ENCODE results near the gene KIAA0513. TPM values are rescaled to one million over a fixed set of nuclear protein-coding genes. Genes with fewer than 3 reads are reported as not detected.

Gene KIAA0513
- total and polyA plus RNA-seq, 2 of the 13 experiments (the other 11 are each of a cell fraction or from before 2014, with no cell fraction given), result 1.8 TPM

DNA sequence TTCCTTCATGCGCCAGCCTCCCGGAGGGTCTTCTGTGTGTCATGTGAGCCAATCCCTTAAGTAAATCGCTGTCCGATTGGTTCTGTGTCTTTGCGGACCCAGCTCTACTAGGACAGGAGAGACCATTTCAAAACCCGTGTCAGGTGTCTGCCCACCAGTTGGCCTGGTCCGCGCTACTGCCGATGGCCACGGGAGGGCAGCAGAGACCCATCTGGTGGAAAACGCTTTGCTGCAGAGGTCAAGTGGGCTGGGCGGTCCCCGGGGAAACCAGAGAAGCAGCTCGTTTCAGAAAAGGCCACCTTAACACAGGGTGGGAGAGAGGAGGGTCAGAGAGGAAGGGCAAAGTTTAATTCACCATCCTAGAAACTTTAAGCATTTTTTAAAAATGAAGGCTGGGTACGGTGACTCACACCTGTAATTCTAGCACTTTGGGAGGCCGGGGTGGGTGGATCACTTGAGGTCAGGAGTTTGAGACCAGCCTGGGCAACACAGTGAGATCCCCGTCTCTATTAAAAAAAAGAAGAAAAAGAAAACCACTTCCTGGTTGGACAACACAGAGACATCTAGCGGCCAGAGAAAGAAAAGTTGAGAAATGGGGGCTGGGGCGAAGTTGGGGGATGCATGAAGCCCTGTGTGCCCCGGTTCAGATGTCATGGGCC lies 87.4 kb downstream of the KIAA0513 start (continued):
- TF ChIP-seq, protein P1, sequence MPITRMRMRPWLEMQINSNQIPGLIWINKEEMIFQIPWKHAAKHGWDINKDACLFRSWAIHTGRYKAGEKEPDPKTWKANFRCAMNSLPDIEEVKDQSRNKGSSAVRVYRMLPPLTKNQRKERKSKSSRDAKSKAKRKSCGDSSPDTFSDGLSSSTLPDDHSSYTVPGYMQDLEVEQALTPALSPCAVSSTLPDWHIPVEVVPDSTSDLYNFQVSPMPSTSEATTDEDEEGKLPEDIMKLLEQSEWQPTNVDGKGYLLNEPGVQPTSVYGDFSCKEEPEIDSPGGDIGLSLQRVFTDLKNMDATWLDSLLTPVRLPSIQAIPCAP (CRISPR knock-in tag; IDR thresholded peaks at IDR 0.05; ENCODE audit: low read depth), result peak; percentile 61; the same call in 1 of the 2 replicates
- peak; percentile 37; the same call in 1 of the 2 replicates for TF ChIP-seq SAFB2 (CRISPR knock-in tag; IDR thresholded peaks at IDR 0.05; ENCODE audit: borderline replicate concordance, low read depth)
- TF ChIP-seq, protein P2, sequence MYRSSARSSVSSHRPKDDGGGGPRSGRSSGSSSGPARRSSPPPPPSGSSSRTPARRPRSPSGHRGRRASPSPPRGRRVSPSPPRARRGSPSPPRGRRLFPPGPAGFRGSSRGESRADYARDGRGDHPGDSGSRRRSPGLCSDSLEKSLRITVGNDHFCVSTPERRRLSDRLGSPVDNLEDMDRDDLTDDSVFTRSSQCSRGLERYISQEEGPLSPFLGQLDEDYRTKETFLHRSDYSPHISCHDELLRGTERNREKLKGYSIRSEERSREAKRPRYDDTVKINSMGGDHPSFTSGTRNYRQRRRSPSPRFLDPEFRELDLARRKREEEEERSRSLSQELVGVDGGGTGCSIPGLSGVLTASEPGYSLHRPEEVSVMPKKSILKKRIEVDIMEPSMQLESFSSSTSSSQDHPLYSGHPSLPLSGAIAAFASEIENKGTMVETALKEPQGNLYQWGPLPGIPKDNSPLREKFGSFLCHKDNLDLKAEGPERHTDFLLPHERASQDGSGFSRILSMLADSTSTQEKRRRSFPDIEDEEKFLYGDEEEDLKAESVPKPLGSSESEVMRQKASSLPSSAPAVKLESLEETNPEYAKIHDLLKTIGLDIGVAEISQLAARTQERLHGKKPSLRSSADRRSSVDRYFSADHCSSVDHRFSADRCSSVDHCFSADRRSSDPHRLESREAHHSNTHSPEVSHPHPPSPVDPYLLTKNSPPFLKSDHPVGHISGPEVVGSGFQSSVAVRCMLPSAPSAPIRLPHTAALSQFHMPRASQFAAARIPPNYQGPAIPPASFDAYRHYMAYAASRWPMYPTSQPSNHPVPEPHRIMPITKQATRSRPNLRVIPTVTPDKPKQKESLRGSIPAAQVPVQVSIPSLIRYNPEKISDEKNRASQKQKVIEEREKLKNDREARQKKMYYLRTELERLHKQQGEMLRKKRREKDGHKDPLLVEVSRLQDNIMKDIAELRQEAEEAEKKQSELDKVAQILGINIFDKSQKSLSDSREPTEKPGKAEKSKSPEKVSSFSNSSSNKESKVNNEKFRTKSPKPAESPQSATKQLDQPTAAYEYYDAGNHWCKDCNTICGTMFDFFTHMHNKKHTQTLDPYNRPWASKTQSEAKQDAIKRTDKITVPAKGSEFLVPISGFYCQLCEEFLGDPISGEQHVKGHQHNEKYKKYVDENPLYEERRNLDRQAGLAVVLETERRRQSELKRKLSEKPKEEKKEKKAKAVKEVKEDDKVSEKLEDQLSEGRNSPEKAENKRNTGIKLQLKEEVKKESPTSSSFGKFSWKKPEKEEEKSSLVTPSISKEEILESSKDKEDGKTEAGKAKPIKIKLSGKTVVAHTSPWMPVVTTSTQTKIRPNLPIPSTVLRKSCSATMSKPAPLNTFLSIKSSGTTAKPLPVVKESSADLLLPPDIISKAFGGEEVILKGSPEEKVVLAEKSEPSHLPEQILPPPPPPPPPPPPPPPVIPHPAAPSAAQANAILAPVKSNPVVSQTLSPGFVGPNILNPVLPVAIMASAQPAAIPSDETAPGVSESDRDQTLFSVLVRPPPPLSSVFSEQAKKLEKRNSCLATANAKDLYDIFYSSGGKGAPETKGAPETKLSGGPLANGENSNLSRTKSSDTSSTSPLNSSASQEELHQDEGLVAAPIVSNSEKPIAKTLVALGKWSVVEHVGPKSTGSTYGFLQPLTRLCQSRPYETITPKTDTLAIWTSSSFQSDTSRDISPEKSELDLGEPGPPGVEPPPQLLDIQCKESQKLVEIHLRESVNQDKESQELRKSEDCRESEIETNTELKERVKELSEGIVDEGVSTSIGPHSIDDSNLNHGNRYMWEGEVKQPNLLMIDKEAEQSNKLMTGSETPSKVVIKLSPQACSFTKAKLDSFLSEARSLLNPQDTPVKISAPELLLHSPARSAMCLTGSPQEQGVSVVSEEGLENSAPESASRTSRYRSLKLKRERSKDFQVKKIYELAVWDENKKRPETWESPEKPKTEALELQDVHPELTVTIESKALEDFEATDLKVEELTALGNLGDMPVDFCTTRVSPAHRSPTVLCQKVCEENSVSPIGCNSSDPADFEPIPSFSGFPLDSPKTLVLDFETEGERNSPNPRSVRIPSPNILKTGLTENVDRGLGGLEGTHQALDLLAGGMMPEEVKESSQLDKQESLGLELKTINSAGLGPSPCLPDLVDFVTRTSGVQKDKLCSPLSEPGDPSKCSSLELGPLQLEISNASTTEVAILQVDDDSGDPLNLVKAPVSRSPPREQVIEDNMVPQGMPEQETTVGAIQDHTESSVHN (CRISPR knock-in tag; IDR thresholded peaks at IDR 0.05), result peak; percentile 72
- TF ChIP-seq ZSCAN20 (CRISPR knock-in tag; IDR thresholded peaks at IDR 0.05; ENCODE audit: borderline replicate concordance), result no peak
- TF ChIP-seq, protein P3, sequence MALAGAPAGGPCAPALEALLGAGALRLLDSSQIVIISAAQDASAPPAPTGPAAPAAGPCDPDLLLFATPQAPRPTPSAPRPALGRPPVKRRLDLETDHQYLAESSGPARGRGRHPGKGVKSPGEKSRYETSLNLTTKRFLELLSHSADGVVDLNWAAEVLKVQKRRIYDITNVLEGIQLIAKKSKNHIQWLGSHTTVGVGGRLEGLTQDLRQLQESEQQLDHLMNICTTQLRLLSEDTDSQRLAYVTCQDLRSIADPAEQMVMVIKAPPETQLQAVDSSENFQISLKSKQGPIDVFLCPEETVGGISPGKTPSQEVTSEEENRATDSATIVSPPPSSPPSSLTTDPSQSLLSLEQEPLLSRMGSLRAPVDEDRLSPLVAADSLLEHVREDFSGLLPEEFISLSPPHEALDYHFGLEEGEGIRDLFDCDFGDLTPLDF (CRISPR knock-in tag; IDR thresholded peaks at IDR 0.05), result peak; percentile 26; the same call in 1 of the 2 replicates
- no peak for TF ChIP-seq TAF15 (IDR thresholded peaks at IDR 0.05; ENCODE audit: low read depth, low read length, poor library complexity, severe bottlenecking)
- TF ChIP-seq ASH2L (IDR thresholded peaks at IDR 0.05; ENCODE audit: insufficient read length, low read depth, low read length), result peak; percentile 45
- peak; percentile 60; the same call in 1 of the 2 replicates for TF ChIP-seq HDAC2 (CRISPR knock-in tag; IDR thresholded peaks at IDR 0.05)
- peak; percentile 35 for TF ChIP-seq HDAC1 (CRISPR knock-in tag; IDR thresholded peaks at IDR 0.05)
- TF ChIP-seq PCBP2 (optimal IDR thresholded peaks at IDR 0.05; ENCODE audit: low read depth, low read length, poor library complexity, severe bottlenecking), result no peak
- TF ChIP-seq ZMYM4 (CRISPR knock-in tag; IDR thresholded peaks at IDR 0.05), result peak; percentile 67
- TF ChIP-seq ZNF230 (CRISPR knock-in tag; IDR thresholded peaks at IDR 0.05), result peak; percentile 74; the same call in 1 of the 2 replicates
- TF ChIP-seq SIN3B (IDR thresholded peaks at IDR 0.05; ENCODE audit: low read length), result peak; percentile 42; the same call in 1 of the 2 replicates
- 0 out of 2 replicates have a peak, but pooled peaks have one; percentile 56 for TF ChIP-seq ZNF343 (CRISPR knock-in tag; IDR thresholded peaks at IDR 0.05)
- TF ChIP-seq ZFP90 (CRISPR knock-in tag; IDR thresholded peaks at IDR 0.05; ENCODE audit: borderline replicate concordance), result 0 out of 2 replicates have a peak, but pooled peaks have one; percentile 69
- TF ChIP-seq ELF3 (CRISPR knock-in tag; IDR thresholded peaks at IDR 0.05), result peak; percentile 67
- TF ChIP-seq, protein P4, sequence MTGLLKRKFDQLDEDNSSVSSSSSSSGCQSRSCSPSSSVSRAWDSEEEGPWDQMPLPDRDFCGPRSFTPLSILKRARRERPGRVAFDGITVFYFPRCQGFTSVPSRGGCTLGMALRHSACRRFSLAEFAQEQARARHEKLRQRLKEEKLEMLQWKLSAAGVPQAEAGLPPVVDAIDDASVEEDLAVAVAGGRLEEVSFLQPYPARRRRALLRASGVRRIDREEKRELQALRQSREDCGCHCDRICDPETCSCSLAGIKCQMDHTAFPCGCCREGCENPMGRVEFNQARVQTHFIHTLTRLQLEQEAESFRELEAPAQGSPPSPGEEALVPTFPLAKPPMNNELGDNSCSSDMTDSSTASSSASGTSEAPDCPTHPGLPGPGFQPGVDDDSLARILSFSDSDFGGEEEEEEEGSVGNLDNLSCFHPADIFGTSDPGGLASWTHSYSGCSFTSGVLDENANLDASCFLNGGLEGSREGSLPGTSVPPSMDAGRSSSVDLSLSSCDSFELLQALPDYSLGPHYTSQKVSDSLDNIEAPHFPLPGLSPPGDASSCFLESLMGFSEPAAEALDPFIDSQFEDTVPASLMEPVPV (CRISPR knock-in tag; IDR thresholded peaks at IDR 0.05), result peak; percentile 72; the same call in 1 of the 2 replicates

Data from HepG2 (cell line).